GM12878 (cell line): ENCODE data around the gene IFI44L. TPM values are rescaled to one million over a fixed set of nuclear protein-coding genes. Genes with fewer than 3 reads are reported as not detected.
A peak's percentile ranks its signal among the peaks of the same experiment; 100 is the strongest.

Experiments
- CEBPZ ChIP-seq: fragments of 150-350 bp; IDR thresholded peaks from 2 replicates; pipeline ENCODE4 v1.6.1; 2016; ENCODE audit warnings: low read depth, low read length
- DPF2 ChIP-seq: fragments of 450-650 bp; IDR thresholded peaks from 2 replicates; pipeline ENCODE4 v1.6.1; 2017; ENCODE audit warnings: mild to moderate bottlenecking
- FOS ChIP-seq: IDR thresholded peaks from 3 replicates; pipeline ENCODE4 v1.6.1; 2011; ENCODE audit warnings: borderline replicate concordance; ENCODE audit not compliant: insufficient read length; ENCODE audit errors: extremely low read depth
- MTA3 ChIP-seq: IDR thresholded peaks from 2 replicates; pipeline ENCODE4 v1.6.1; 2012; ENCODE audit warnings: low read length, inconsistent platforms, borderline replicate concordance
- NFYA ChIP-seq: IDR thresholded peaks from 2 replicates; pipeline ENCODE4 v1.6.1; 2011; ENCODE audit warnings: low read depth, mild to moderate bottlenecking, low read length, improper control_type of control experiment, borderline replicate concordance
- RB1 ChIP-seq: fragments of 450-650 bp; formaldehyde crosslinking; IDR thresholded peaks from 2 replicates; pipeline ENCODE4 v1.6.1; 2017; ENCODE audit warnings: mild to moderate bottlenecking, borderline replicate concordance
- SMARCA5 ChIP-seq: fragments of 450-650 bp; IDR thresholded peaks from 2 replicates; pipeline ENCODE4 v1.6.1; 2017; ENCODE audit warnings: mild to moderate bottlenecking
- SMC3 ChIP-seq: IDR thresholded peaks from 2 replicates; pipeline ENCODE4 v1.6.1; 2011; ENCODE audit warnings: low read length, improper control_type of control experiment, borderline replicate concordance
- SP1 ChIP-seq: IDR thresholded peaks from one replicate; pipeline ENCODE4 v1.6.1; 2011; ENCODE audit warnings: low read depth, low read length
- TBL1XR1 ChIP-seq: IDR thresholded peaks from 2 replicates; pipeline ENCODE4 v1.6.1; 2012; ENCODE audit warnings: low read depth, low read length, improper control_type of control experiment
- YY1 ChIP-seq: IDR thresholded peaks from 2 replicates; pipeline ENCODE4 v1.6.1; 2011; ENCODE audit warnings: low read depth, mild to moderate bottlenecking, low read length
- ZNF687 ChIP-seq: fragments of 450-650 bp; IDR thresholded peaks from 2 replicates; pipeline ENCODE4 v1.6.1; 2017; ENCODE audit warnings: mild to moderate bottlenecking, moderate library complexity
- polyA plus RNA-seq, 11 experiments: library from polyadenylated mRNA; depleted of rRNA in 4 of 11; unstranded in 6 of 11; stranded (reverse) in 5 of 11; fragments of >200 nt; fragmentation: Nextera tagmentation in 4 of 11; fragmentation: Illumina TruSeq in 1 of 11; extraction: Ambion mirVana in 4 of 11; extraction: Trizol in 1 of 11; gene quantifications; 1 replicate in 1 of 11; 2 replicates in 10 of 11; pipeline versions ENCODE4 v1.2.1 to v1.2.3, GENCODE V29; 2011 to 2016; ENCODE audit warnings: inconsistent platforms in 2 of 11, missing spikeins in 2 of 11, low read depth in 1 of 11
- total RNA-seq, 4 experiments: library from RNA; depleted of rRNA in 3 of 4; stranded (reverse); fragments of >200 nt in 3 of 4; fragmentation: Illumina TruSeq in 1 of 4; extraction: Trizol in 1 of 4; gene quantifications; 2 replicates each; pipeline versions ENCODE4 v1.2.1 to v1.2.3, GENCODE V29; 2013 to 2021
- TF ChIP-seq, protein P1 (sequence below): IDR thresholded peaks from 2 replicates; pipeline ENCODE4 v1.6.1; 2012; ENCODE audit warnings: mild to moderate bottlenecking, low read depth, low read length
- TF ChIP-seq, protein P2 (sequence below): fragments of 450-650 bp; formaldehyde crosslinking; IDR thresholded peaks from 2 replicates; pipeline ENCODE4 v1.4.0; 2022; ENCODE audit warnings: mild to moderate bottlenecking, moderate library complexity
- TF ChIP-seq, protein P3 (sequence below): fragments of 450-650 bp; IDR thresholded peaks from 2 replicates; pipeline ENCODE4 v1.6.1; 2016; ENCODE audit warnings: mild to moderate bottlenecking

The IFI44L gene
- total and polyA plus RNA-seq, 10 of the 15 experiments (the other 5 are each of a cell fraction or from before 2014, with no cell fraction given): 58.0 to 371 (median 173) TPM

- TF ChIP-seq, protein P1, sequence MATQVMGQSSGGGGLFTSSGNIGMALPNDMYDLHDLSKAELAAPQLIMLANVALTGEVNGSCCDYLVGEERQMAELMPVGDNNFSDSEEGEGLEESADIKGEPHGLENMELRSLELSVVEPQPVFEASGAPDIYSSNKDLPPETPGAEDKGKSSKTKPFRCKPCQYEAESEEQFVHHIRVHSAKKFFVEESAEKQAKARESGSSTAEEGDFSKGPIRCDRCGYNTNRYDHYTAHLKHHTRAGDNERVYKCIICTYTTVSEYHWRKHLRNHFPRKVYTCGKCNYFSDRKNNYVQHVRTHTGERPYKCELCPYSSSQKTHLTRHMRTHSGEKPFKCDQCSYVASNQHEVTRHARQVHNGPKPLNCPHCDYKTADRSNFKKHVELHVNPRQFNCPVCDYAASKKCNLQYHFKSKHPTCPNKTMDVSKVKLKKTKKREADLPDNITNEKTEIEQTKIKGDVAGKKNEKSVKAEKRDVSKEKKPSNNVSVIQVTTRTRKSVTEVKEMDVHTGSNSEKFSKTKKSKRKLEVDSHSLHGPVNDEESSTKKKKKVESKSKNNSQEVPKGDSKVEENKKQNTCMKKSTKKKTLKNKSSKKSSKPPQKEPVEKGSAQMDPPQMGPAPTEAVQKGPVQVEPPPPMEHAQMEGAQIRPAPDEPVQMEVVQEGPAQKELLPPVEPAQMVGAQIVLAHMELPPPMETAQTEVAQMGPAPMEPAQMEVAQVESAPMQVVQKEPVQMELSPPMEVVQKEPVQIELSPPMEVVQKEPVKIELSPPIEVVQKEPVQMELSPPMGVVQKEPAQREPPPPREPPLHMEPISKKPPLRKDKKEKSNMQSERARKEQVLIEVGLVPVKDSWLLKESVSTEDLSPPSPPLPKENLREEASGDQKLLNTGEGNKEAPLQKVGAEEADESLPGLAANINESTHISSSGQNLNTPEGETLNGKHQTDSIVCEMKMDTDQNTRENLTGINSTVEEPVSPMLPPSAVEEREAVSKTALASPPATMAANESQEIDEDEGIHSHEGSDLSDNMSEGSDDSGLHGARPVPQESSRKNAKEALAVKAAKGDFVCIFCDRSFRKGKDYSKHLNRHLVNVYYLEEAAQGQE: no peak
- TF ChIP-seq SMARCA5 (no peak), MTA3 (no peak), CEBPZ (no peak), DPF2 (no peak), NFYA (no peak), SP1 (no peak), FOS (no peak), SMC3 (no peak), YY1 (peak; percentile 71; the same call in 1 of the 2 replicates), TBL1XR1 (no peak), ZNF687 (no peak), RB1 (no peak)
- TF ChIP-seq, protein P2, sequence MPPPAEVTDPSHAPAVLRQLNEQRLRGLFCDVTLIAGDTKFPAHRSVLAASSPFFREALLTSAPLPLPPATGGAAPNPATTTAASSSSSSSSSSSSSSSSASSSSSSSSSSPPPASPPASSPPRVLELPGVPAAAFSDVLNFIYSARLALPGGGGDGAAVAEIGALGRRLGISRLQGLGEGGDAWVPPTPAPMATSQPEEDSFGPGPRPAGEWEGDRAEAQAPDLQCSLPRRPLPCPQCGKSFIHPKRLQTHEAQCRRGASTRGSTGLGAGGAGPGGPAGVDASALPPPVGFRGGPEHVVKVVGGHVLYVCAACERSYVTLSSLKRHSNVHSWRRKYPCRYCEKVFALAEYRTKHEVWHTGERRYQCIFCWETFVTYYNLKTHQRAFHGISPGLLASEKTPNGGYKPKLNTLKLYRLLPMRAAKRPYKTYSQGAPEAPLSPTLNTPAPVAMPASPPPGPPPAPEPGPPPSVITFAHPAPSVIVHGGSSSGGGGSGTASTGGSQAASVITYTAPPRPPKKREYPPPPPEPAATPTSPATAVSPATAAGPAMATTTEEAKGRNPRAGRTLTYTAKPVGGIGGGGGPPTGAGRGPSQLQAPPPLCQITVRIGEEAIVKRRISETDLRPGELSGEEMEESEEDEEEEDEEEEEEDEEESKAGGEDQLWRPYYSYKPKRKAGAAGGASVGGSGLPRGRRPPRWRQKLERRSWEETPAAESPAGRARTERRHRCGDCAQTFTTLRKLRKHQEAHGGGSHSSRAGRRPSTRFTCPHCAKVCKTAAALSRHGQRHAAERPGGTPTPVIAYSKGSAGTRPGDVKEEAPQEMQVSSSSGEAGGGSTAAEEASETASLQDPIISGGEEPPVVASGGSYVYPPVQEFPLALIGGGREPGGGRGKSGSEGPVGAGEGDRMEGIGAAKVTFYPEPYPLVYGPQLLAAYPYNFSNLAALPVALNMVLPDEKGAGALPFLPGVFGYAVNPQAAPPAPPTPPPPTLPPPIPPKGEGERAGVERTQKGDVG (CRISPR knock-in tag): no peak
- TF ChIP-seq, protein P3, sequence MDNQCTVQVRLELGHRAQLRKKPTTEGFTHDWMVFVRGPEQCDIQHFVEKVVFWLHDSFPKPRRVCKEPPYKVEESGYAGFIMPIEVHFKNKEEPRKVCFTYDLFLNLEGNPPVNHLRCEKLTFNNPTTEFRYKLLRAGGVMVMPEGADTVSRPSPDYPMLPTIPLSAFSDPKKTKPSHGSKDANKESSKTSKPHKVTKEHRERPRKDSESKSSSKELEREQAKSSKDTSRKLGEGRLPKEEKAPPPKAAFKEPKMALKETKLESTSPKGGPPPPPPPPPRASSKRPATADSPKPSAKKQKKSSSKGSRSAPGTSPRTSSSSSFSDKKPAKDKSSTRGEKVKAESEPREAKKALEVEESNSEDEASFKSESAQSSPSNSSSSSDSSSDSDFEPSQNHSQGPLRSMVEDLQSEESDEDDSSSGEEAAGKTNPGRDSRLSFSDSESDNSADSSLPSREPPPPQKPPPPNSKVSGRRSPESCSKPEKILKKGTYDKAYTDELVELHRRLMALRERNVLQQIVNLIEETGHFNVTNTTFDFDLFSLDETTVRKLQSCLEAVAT: no peak
Measured at GRCh38 chr1:78678324-78678723, 58.1 kb downstream of the IFI44L start (continued).
